Coronary artery (tissue), 2 donors: ENCODE results near the gene RIMS4.
"Not testable (repeated sequence)": the region's sequence is repeated elsewhere in the genome, so short reads cannot be mapped to it uniquely, and the experiment has no call there.

Source experiments
- DNase-seq: peaks from one replicate; pipeline ENCODE4 v3.0.0-alpha.2; 2017; ENCODE audit warnings: low spot score
- H3K27ac ChIP-seq, 2 donors: fragments of 200-600 bp; sonication (generic); one replicate each; pipeline ENCODE4 v1.5.1; 2016 to 2019
- H3K4me3 ChIP-seq: fragments of 200-600 bp; sonication (generic); 2 replicates; pipeline ENCODE4 v1.5.1; 2016; ENCODE audit warnings: mild to moderate bottlenecking, moderate library complexity
- TF ChIP-seq, protein P1 (sequence below): fragments of 200-600 bp; sonication (generic); IDR thresholded peaks from one replicate; pipeline ENCODE4 v1.5.1; 2019; ENCODE audit warnings: antibody characterized with exemption

Gene RIMS4

GRCh38 chr20:44768854-44769480 is 41.4 kb downstream of the RIMS4 start:
- H3K27ac ChIP-seq, result no peak overlapping the region
- no peak overlapping the region for H3K4me3 ChIP-seq
- TF ChIP-seq, protein P1, sequence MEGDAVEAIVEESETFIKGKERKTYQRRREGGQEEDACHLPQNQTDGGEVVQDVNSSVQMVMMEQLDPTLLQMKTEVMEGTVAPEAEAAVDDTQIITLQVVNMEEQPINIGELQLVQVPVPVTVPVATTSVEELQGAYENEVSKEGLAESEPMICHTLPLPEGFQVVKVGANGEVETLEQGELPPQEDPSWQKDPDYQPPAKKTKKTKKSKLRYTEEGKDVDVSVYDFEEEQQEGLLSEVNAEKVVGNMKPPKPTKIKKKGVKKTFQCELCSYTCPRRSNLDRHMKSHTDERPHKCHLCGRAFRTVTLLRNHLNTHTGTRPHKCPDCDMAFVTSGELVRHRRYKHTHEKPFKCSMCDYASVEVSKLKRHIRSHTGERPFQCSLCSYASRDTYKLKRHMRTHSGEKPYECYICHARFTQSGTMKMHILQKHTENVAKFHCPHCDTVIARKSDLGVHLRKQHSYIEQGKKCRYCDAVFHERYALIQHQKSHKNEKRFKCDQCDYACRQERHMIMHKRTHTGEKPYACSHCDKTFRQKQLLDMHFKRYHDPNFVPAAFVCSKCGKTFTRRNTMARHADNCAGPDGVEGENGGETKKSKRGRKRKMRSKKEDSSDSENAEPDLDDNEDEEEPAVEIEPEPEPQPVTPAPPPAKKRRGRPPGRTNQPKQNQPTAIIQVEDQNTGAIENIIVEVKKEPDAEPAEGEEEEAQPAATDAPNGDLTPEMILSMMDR, result no peak
- DNase-seq, result no peak

GRCh38 chr20:44768256-44768655 is 42.1 kb downstream of the RIMS4 start:
- Histone ChIP-seq H3K27ac (no peak overlapping the region), H3K4me3 (no peak overlapping the region)
- no peak for DNase-seq
- TF ChIP-seq, protein P1, result no peak

DNA sequence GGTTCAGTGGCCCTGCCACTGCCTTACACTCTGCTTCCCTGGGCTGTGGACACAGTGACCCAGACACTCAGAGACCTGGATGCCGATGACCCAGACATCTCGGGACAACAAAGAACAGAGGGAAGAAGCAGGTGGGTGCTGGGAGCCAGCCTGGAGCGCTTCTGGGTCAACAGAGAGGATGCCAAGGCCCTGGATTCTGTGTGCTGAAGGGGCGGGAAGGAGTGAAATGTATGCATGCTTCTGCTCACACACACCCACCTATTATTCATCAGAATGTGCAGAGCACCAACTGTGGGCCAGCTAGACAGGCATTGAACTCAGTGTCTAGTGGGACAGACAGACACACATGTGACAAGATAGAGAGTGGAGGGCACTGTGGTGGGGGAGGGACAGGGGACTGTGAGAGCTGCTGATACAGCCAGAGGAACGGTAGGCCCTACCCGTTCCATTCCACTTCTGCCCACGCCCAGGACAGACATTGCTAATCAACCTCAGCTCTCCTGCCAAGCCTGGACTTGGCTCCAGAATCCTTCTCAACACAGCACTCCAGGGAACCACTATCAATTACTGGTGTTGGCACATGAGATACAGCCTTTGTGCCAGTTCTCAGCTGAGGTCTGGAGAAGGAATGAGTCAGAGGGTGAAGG is 44.5 kb downstream of the RIMS4 start:
- DNase-seq, result no peak
- Histone ChIP-seq H3K4me3 (no peak overlapping the region), H3K27ac (no peak overlapping the region)
- TF ChIP-seq, protein P1, result no peak

DNA sequence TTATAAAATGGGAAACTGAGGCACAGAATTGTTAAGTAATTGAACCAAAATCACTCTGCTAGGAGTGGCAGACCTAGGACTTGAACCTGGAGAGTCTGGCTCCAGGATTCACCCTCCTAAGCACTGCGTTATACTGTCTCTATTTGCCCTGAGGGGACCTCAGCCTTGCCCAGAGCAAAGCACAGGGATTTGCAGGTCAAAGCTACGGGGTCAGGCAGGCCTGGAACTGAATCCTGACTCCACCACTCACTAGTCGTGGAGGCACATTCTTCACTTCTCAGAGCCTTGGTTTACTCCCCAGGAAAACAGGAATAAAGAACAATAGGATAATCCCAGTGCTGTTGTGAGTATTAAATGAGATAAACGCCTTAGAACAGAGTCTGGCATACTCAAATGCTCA is 45.3 kb downstream of the RIMS4 start:
- no peak overlapping the region for H3K4me3 ChIP-seq
- no peak overlapping the region for H3K27ac ChIP-seq
- TF ChIP-seq, protein P1, result no peak
- no peak for DNase-seq

GRCh38 chr20:44763798-44764197 is 46.5 kb downstream of the RIMS4 start:
- not testable (repeated sequence) for H3K4me3 ChIP-seq, DNase-seq, H3K27ac ChIP-seq

GRCh38 chr20:44762466-44763140 is 47.7 kb downstream of the RIMS4 start:
- DNase-seq, result no peak
- TF ChIP-seq, protein P1, result no peak
- H3K4me3 ChIP-seq, result no peak overlapping the region
- peak overlapping the region in 1 of 2 donors; percentile 45 for H3K27ac ChIP-seq

DNA sequence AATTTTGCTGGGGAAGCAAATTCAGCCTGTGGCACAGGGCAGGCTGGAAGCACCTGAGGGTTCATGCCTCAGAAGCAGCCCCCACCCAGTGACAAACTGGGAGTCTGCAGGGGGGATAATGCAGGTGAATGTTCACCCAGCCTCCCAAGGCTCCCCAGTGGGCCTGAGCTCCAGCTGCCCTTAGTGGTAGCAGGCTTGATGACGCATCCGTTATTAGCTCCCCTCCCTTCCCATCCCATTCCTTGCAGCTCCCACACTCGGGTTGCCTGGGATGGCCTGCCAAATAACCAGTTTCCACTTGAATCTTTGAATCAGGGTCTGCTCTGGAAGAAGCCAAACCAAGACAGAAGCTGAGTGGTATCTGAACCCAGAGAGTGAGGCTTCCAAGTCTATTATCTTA is 48.9 kb downstream of the RIMS4 start:
- no peak overlapping the region for H3K27ac ChIP-seq
- TF ChIP-seq, protein P1, result no peak

More for the DNA sequence above, 48.9 kb downstream of the RIMS4 start:
- no peak for DNase-seq
- no peak overlapping the region for H3K4me3 ChIP-seq
